Parathyroid adenoma (tissue), 2 donors: ENCODE measurements around the gene ZNF761.
"Not testable (repeated sequence)": the region's sequence is repeated elsewhere in the genome, so short reads cannot be mapped to it uniquely, and the experiment has no call there.

Experiments
- H2AFZ ChIP-seq: fragments of 300-600 bp; sonication (generic); one replicate; pipeline ENCODE4 v1.7.0; 2017; ENCODE audit warnings: antibody characterized with exemption, mild to moderate bottlenecking
- H3K27ac ChIP-seq: fragments of 300-600 bp; sonication (generic); one replicate; pipeline ENCODE4 v1.7.0; 2017
- H3K27me3 ChIP-seq: fragments of 300-600 bp; sonication (generic); one replicate; pipeline ENCODE4 v1.7.0; 2017; ENCODE audit warnings: low read length; ENCODE audit not compliant: control insufficient read depth, insufficient read depth
- H3K36me3 ChIP-seq: fragments of 300-600 bp; sonication (generic); one replicate; pipeline ENCODE4 v1.7.0; 2017; ENCODE audit warnings: low read length; ENCODE audit not compliant: control insufficient read depth, insufficient read depth
- H3K4me1 ChIP-seq: fragments of 300-600 bp; sonication (generic); one replicate; pipeline ENCODE4 v1.7.0; 2017; ENCODE audit warnings: control low read depth
- H3K4me2 ChIP-seq: fragments of 300-600 bp; sonication (generic); one replicate; pipeline ENCODE4 v1.7.0; 2017; ENCODE audit warnings: low read length
- H3K4me3 ChIP-seq: fragments of 300-600 bp; sonication (generic); one replicate; pipeline ENCODE4 v1.7.0; 2017; ENCODE audit warnings: low read depth, low read length
- H3K79me2 ChIP-seq: fragments of 300-600 bp; sonication (generic); one replicate; pipeline ENCODE4 v1.7.0; 2017; ENCODE audit warnings: control low read depth
- H3K9ac ChIP-seq: fragments of 300-600 bp; sonication (generic); one replicate; pipeline ENCODE4 v1.7.0; 2017; ENCODE audit warnings: mild to moderate bottlenecking
- H3K9me3 ChIP-seq: fragments of 300-600 bp; sonication (generic); one replicate; pipeline ENCODE4 v1.7.0; 2017; ENCODE audit warnings: low read length; ENCODE audit not compliant: control insufficient read depth
- CTCF ChIP-seq: fragments of 300-600 bp; sonication (generic); IDR thresholded peaks from one replicate; pipeline ENCODE4 v1.7.0; 2017; ENCODE audit warnings: antibody characterized with exemption, mild to moderate bottlenecking
- donor health status: primary hyperparathyroidism.

ZNF761 gene

GRCh38 chr19:53467485-53468262 lies 35.9 kb downstream of the ZNF761 start, which contains the start of gene ZNF813:
ZNF813 (plus strand) TSS chr19:53467733; CDS start chr19:53483823, 16,090 bp downstream.
- Histone ChIP-seq H3K79me2 (no peaks in the 10 kb centered on the region), H3K9ac (peak within 1 kb of the TSS; percentile 46), H2AFZ (peak within 1 kb of the TSS; percentile 99), H3K27me3 (no peaks in the 10 kb centered on the region), H3K4me3 (peak within 1 kb of the TSS; percentile 72), H3K36me3 (no peaks in the 10 kb centered on the region), H3K9me3 (no peaks in the 10 kb centered on the region), H3K27ac (peak within 1 kb of the TSS; percentile 80), H3K4me1 (no peaks in the 10 kb centered on the region), H3K4me2 (peak within 1 kb of the TSS; percentile 77)
- TF ChIP-seq CTCF = no peak

GRCh38 chr19:53468628-53469027 lies 36.8 kb downstream of the ZNF761 start:
- H3K79me2 ChIP-seq, H3K27ac ChIP-seq, H3K36me3 ChIP-seq, H3K27me3 ChIP-seq, H3K9me3 ChIP-seq, H3K9ac ChIP-seq, H3K4me1 ChIP-seq, H3K4me3 ChIP-seq: not testable (repeated sequence)
- Histone ChIP-seq H3K4me2 (peak overlapping the region; percentile 77), H2AFZ (peak overlapping the region; percentile 99)

- Histone ChIP-seq H3K4me1 (peaks cover 8% of the 10 kb centered on the region), H3K9me3 (no peaks in the 10 kb centered on the region), H3K4me2 (no peak overlapping the region), H3K36me3 (no peaks in the 10 kb centered on the region), H3K27me3 (no peaks in the 10 kb centered on the region), H3K27ac (no peak overlapping the region), H3K9ac (no peak overlapping the region), H2AFZ (no peak overlapping the region), H3K4me3 (no peak overlapping the region), H3K79me2 (peaks cover 4% of the 10 kb centered on the region)
- no peak for TF ChIP-seq CTCF
These were observed 40.1 kb downstream of the ZNF761 start for GRCh38 chr19:53471916-53472315.

- H3K27me3 ChIP-seq, H3K36me3 ChIP-seq, H2AFZ ChIP-seq, H3K4me1 ChIP-seq, H3K79me2 ChIP-seq, H3K4me3 ChIP-seq, H3K9me3 ChIP-seq, H3K9ac ChIP-seq, H3K4me2 ChIP-seq, H3K27ac ChIP-seq: not testable (repeated sequence)
- TF ChIP-seq CTCF = peak; percentile 37
These were observed 43.0 kb downstream of the ZNF761 start for GRCh38 chr19:53474832-53475231.

- H3K79me2 ChIP-seq, H3K9me3 ChIP-seq, H3K4me3 ChIP-seq, H3K27ac ChIP-seq, H2AFZ ChIP-seq, H3K4me2 ChIP-seq, H3K36me3 ChIP-seq, H3K9ac ChIP-seq, H3K4me1 ChIP-seq, H3K27me3 ChIP-seq: not testable (repeated sequence)
These were observed 43.7 kb downstream of the ZNF761 start for GRCh38 chr19:53475470-53475869.

GRCh38 chr19:53483751-53484150 lies 52.0 kb downstream of the ZNF761 start:
- not testable (repeated sequence) for H3K4me1 ChIP-seq, H3K9ac ChIP-seq, H3K27ac ChIP-seq, H2AFZ ChIP-seq, H3K4me2 ChIP-seq, H3K79me2 ChIP-seq, H3K4me3 ChIP-seq, H3K36me3 ChIP-seq, H3K9me3 ChIP-seq, H3K27me3 ChIP-seq
